K562 (cell line): ENCODE measurements around the gene GDF15. TPM values are rescaled to one million over a fixed set of nuclear protein-coding genes. Genes with fewer than 3 reads are reported as not detected.

Source experiments
- C11orf30 ChIP-seq: fragments of 450-650 bp; IDR thresholded peaks from 2 replicates; pipeline ENCODE4 v1.6.1; 2016; ENCODE audit warnings: low read depth, mild to moderate bottlenecking
- CLOCK ChIP-seq: fragments of 250-450 bp; sonication (Bioruptor Pico); IDR thresholded peaks from 2 replicates; pipeline ENCODE4 v1.4.0; 2020; ENCODE audit warnings: mild to moderate bottlenecking, moderate library complexity, borderline replicate concordance
- HBP1 ChIP-seq: fragments of 450-650 bp; formaldehyde crosslinking; IDR thresholded peaks from 2 replicates; pipeline ENCODE4 v1.4.0; 2022; ENCODE audit warnings: missing genetic modification characterization
- KDM5B ChIP-seq: fragments of 200-600 bp; sonication (generic); IDR thresholded peaks from 2 replicates; pipeline ENCODE4 v1.6.1; 2012; ENCODE audit warnings: low read depth, mild to moderate bottlenecking, moderate library complexity, low read length, control low read depth, inconsistent platforms; ENCODE audit not compliant: insufficient replicate concordance
- LEF1 ChIP-seq: fragments of 450-650 bp; IDR thresholded peaks from 2 replicates; pipeline ENCODE4 v1.6.1; 2016; ENCODE audit warnings: mild to moderate bottlenecking
- NRF1 ChIP-seq, 2 experiments: fragments of 450-650 bp; IDR thresholded peaks in 1 of 2; conservative IDR thresholded peaks in 1 of 2; 2 replicates each; pipeline ENCODE4 v1.6.1; 2014; ENCODE audit warnings: mild to moderate bottlenecking in 2 of 2
- PHB2 ChIP-seq: fragments of 450-650 bp; IDR thresholded peaks from 2 replicates; pipeline ENCODE4 v1.6.1; 2017; ENCODE audit warnings: low read depth
- PHF20 ChIP-seq: fragments of 450-650 bp; IDR thresholded peaks from 2 replicates; pipeline ENCODE4 v1.6.1; 2018; ENCODE audit not compliant: partially characterized antibody
- PTRF ChIP-seq: fragments of 450-650 bp; IDR thresholded peaks from 2 replicates; pipeline ENCODE4 v1.6.1; 2016; ENCODE audit warnings: mild to moderate bottlenecking, missing genetic modification characterization, missing compliant biosample characterization
- PTTG1 ChIP-seq: fragments of 450-650 bp; IDR thresholded peaks from 2 replicates; pipeline ENCODE4 v1.6.1; 2016; ENCODE audit warnings: low read depth, mild to moderate bottlenecking, missing genetic modification characterization, missing compliant biosample characterization
- SOX6 ChIP-seq: fragments of 450-650 bp; IDR thresholded peaks from 2 replicates; pipeline ENCODE4 v1.6.1; 2014; ENCODE audit warnings: mild to moderate bottlenecking
- SP1 ChIP-seq: sonication (generic); formaldehyde crosslinking; IDR thresholded peaks from 2 replicates; pipeline ENCODE4 v1.8.1; 2022; ENCODE audit warnings: mild to moderate bottlenecking, missing genetic modification reagents
- TFAP4 ChIP-seq: sonication (generic); formaldehyde crosslinking; IDR thresholded peaks from 2 replicates; pipeline ENCODE4 v1.8.0; 2022; ENCODE audit warnings: missing genetic modification reagents, mild to moderate bottlenecking, moderate library complexity, borderline replicate concordance
- USF2 ChIP-seq: sonication (generic); formaldehyde crosslinking; IDR thresholded peaks from 2 replicates; pipeline ENCODE4 v1.5.0; 2020; ENCODE audit warnings: missing genetic modification reagents
- ZNF324 ChIP-seq: fragments of 250-450 bp; sonication (Bioruptor Pico); IDR thresholded peaks from 2 replicates; pipeline ENCODE4 v1.4.0; 2020; ENCODE audit warnings: mild to moderate bottlenecking
- ZNF583 ChIP-seq: fragments of 250-450 bp; sonication (Bioruptor Pico); IDR thresholded peaks from 2 replicates; pipeline ENCODE4 v1.4.0; 2020
- polyA plus RNA-seq, 8 experiments: library from polyadenylated mRNA; depleted of rRNA in 4 of 8; stranded (reverse) in 5 of 8; unstranded in 3 of 8; fragments of >200 nt; fragmentation: Nextera tagmentation in 2 of 8; fragmentation: Illumina TruSeq in 1 of 8; extraction: Ambion mirVana in 2 of 8; extraction: Trizol in 1 of 8; gene quantifications; 2 replicates each; pipeline versions ENCODE4 v1.2.1 to v1.2.3, GENCODE V29; 2011 to 2014; ENCODE audit warnings: inconsistent platforms in 1 of 8, missing spikeins in 1 of 8
- total RNA-seq, 7 experiments: library from RNA; depleted of rRNA in 6 of 7; stranded (reverse); fragments of >200 nt in 6 of 7; fragmentation: Illumina TruSeq in 2 of 7; extraction: Trizol in 2 of 7; gene quantifications; 2 replicates each; pipeline versions ENCODE4 v1.2.1 to v1.2.3, GENCODE V29; 2011 to 2021; ENCODE audit warnings: low replicate concordance in 1 of 7
- TF ChIP-seq, protein P1 (sequence below), 3 experiments: fragments of 200-800 bp in 1 of 3; fragments of 250-450 bp in 1 of 3; fragments of 450-650 bp in 1 of 3; sonication (Bioruptor Pico) in 1 of 3; sonication (Bioruptor generic) in 1 of 3; formaldehyde crosslinking in 1 of 3; IDR thresholded peaks; 2 replicates each; pipeline versions ENCODE4 v1.6.1 to v1.8.0; 2016 to 2022; ENCODE audit warnings: mild to moderate bottlenecking in 2 of 3, missing genetic modification characterization in 2 of 3, missing compliant biosample characterization in 1 of 3, moderate library complexity in 1 of 3

Gene GDF15
- total and polyA plus RNA-seq, 9 of the 15 experiments (the other 6 are each of a cell fraction or from before 2014, with no cell fraction given) = 2.3 to 82.4 (median 12.5) TPM

DNA sequence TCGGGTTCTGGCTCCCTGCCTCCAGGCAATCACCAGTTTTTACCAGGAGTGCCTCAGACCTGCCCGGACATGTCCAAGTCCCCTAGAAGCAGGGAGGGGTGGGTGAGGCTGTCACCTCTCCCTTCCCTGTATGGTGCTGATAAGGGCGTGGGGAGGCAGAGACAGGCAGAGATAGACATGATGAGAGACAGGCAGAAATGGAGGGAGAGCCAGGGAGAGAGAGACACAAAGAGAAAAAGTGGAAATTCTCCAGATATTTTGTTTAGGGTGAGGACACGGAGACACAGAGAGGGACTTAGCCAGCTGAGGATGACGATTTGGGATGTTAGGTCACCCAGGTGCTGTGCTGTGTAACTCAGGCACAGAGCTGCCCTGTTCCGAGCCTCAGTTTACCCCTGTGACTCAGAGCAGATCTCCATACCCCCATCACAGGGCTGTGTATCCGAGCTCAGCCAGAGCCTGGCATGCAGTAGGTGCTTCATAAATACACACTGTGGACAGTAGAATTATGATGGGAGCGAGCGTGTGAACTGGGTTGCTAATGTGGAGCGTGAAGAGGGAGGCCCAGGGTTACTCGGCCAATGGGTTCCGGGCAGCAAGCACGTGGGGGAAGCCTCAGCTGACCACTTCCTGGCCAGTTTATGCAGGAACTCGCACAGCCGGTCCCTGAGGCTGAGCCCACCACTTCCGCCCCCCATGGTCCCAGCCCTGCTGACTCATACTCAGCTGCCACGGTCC is 11.9 kb upstream of the GDF15 start (continued):
- no peak for TF ChIP-seq CLOCK
- TF ChIP-seq HBP1 (CRISPR knock-in tag) = peak; percentile 21; the same call in 1 of the 2 replicates
- peak; percentile 75; the same call in 1 of the 2 replicates for TF ChIP-seq PHB2
- TF ChIP-seq PTRF = 0 out of 2 replicates have a peak, but pooled peaks have one; percentile 60
- peak; percentile 91 for TF ChIP-seq KDM5B
- peak; percentile 96 for TF ChIP-seq TFAP4 (CRISPR knock-in tag)
- peak; percentile 91 for TF ChIP-seq LEF1
- TF ChIP-seq PTTG1 = no peak
- TF ChIP-seq ZNF324 (CRISPR knock-in tag) = 0 out of 2 replicates have a peak, but pooled peaks have one; percentile 34
- TF ChIP-seq ZNF583 (CRISPR knock-in tag) = peak; percentile 69
- TF ChIP-seq C11orf30 = peak; percentile 90
- TF ChIP-seq NRF1 (conservative IDR thresholded peaks at IDR 0.05 in 1 of 2, IDR thresholded peaks at IDR 0.05 in 1 of 2) = peak; percentile 40 to 50
- TF ChIP-seq PHF20 = peak; percentile 51
- TF ChIP-seq USF2 (CRISPR knock-in tag) = peak; percentile 93
- TF ChIP-seq, protein P1, sequence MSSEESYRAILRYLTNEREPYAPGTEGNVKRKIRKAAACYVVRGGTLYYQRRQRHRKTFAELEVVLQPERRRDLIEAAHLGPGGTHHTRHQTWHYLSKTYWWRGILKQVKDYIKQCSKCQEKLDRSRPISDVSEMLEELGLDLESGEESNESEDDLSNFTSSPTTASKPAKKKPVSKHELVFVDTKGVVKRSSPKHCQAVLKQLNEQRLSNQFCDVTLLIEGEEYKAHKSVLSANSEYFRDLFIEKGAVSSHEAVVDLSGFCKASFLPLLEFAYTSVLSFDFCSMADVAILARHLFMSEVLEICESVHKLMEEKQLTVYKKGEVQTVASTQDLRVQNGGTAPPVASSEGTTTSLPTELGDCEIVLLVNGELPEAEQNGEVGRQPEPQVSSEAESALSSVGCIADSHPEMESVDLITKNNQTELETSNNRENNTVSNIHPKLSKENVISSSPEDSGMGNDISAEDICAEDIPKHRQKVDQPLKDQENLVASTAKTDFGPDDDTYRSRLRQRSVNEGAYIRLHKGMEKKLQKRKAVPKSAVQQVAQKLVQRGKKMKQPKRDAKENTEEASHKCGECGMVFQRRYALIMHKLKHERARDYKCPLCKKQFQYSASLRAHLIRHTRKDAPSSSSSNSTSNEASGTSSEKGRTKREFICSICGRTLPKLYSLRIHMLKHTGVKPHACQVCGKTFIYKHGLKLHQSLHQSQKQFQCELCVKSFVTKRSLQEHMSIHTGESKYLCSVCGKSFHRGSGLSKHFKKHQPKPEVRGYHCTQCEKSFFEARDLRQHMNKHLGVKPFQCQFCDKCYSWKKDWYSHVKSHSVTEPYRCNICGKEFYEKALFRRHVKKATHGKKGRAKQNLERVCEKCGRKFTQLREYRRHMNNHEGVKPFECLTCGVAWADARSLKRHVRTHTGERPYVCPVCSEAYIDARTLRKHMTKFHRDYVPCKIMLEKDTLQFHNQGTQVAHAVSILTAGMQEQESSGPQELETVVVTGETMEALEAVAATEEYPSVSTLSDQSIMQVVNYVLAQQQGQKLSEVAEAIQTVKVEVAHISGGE (CRISPR knock-in tag; IDR thresholded peaks at IDR 0.05) = peak in 2 of 3 experiments; percentile 83 to 97; a peak in 4 of 6 replicates
- TF ChIP-seq SOX6 = peak; percentile 83
- TF ChIP-seq SP1 (CRISPR knock-in tag) = peak; percentile 70; the same call in 1 of the 2 replicates
